Mesodermal cell (in vitro differentiated cells): ENCODE measurements around the gene ASPSCR1.
"Not testable (repeated sequence)": the region's sequence is repeated elsewhere in the genome, so short reads cannot be mapped to it uniquely, and the experiment has no call there.

Source experiments
- H3K27ac ChIP-seq: 2 replicates; pipeline ENCODE4 v1.7.0; 2013; ENCODE audit warnings: mild to moderate bottlenecking, low read depth, low read length, moderate library complexity; ENCODE audit not compliant: severe bottlenecking
- H3K36me3 ChIP-seq: 2 replicates; pipeline ENCODE4 v1.7.1; 2013; ENCODE audit warnings: mild to moderate bottlenecking, low read length, moderate library complexity; ENCODE audit not compliant: control insufficient read depth, insufficient read depth
- H3K4me1 ChIP-seq: one replicate; pipeline ENCODE4 v1.7.1; 2013; ENCODE audit warnings: mild to moderate bottlenecking, low read length; ENCODE audit not compliant: insufficient read depth, control insufficient read depth, poor library complexity, severe bottlenecking
- H3K4me3 ChIP-seq: 2 replicates; pipeline ENCODE4 v1.7.0; 2013; ENCODE audit warnings: low read length, control low read depth, mild to moderate bottlenecking; ENCODE audit not compliant: insufficient read depth, poor library complexity, severe bottlenecking; ENCODE audit errors: extremely low read depth
- H3K9me3 ChIP-seq: 2 replicates; pipeline ENCODE4 v1.7.1; 2013; ENCODE audit warnings: mild to moderate bottlenecking, low read length, moderate library complexity; ENCODE audit not compliant: control insufficient read depth
- WGBS, 2 experiments: methylation state at CpG; one replicate each; pipeline ENCODE4 v1.1.5; 2013; ENCODE audit warnings: missing lambda C conversion rate in 2 of 2; ENCODE audit not compliant: insufficient coverage in 2 of 2; 5-methylcytosine and 5-hydroxymethylcytosine counted together

ASPSCR1 gene

DNA sequence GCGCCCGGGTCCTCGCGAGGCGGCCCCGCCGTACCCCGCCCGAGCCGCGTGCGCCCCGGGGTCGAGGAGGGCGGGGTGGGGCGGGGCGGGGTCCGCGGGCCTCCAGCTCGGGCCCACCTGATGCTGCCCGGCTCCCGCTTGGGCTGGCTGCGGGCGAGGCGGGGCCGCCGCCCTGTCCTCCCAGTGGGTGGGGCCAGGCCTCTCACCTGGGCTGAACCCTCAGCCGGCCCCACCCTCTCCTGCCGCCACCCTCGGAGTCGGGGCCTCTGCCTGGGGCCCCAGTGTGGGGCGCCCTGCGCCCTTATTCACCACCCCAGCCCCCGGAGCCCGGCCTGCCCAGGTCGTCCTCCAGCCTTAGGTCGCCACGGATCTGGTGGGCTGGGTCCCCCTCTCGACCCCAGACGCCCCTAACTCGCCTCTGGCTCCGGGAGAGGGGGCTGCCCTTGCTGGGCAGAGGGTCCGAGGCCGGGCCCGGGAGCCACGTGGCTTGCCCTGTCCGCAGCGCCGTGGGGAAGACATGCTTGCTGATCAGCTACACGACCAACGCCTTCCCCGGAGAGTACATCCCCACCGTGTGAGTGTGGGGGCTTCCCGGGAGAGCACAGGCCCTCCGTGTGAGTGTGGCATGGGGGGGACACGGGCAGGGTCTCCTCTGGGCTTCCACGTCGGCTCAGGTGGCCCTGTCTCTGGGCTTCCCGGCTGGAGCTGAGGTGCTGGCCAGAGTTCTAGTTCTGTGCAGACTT lies 54.6 kb downstream of the ASPSCR1 start:
- Histone ChIP-seq H3K27ac (no peak overlapping the region), H3K4me3 (peak overlapping the region; percentile 54), H3K36me3 (peaks cover 24% of the 10 kb centered on the region), H3K4me1 (peaks cover 14% of the 10 kb centered on the region), H3K9me3 (no peaks in the 10 kb centered on the region)
- 10 to 11% methylated on average over 49 to 55 of the region's 59 CpGs for WGBS, 2 experiments

DNA sequence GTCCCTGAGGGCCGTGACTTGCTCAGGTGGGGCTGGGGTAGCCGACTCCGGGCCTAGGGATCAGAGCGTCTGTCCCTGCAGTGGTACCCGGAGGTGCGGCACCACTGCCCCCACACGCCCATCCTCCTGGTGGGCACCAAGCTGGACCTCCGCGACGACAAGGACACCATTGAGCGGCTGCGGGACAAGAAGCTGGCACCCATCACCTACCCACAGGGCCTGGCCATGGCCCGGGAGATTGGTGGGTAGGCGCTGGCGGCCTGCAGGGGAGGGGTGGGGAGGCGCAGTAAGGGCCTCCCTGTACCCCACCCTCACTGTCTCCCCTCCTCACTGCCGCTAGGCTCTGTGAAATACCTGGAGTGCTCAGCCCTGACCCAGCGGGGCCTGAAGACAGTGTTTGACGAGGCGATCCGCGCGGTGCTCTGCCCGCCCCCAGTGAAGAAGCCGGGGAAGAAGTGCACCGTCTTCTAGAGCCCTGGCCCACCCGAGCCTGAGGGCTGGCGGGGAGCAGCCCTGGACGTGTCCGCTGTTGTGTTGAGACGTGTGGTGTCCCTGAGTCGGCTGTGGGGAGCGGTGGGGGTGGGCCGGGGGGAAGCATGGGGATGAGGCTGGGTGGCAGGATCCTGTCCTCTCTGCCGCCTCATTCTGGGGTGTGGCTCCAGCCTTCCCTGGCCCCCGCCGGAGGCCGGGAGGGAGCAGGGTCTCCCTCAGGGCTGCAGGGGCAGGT lies 56.1 kb downstream of the ASPSCR1 start:
- Histone ChIP-seq H3K4me1 (peaks cover 16% of the 10 kb centered on the region), H3K4me3 (no peak overlapping the region)
- WGBS, 2 experiments, result 94 to 97% methylated on average over 20 to 29 of the region's 38 CpGs

DNA sequence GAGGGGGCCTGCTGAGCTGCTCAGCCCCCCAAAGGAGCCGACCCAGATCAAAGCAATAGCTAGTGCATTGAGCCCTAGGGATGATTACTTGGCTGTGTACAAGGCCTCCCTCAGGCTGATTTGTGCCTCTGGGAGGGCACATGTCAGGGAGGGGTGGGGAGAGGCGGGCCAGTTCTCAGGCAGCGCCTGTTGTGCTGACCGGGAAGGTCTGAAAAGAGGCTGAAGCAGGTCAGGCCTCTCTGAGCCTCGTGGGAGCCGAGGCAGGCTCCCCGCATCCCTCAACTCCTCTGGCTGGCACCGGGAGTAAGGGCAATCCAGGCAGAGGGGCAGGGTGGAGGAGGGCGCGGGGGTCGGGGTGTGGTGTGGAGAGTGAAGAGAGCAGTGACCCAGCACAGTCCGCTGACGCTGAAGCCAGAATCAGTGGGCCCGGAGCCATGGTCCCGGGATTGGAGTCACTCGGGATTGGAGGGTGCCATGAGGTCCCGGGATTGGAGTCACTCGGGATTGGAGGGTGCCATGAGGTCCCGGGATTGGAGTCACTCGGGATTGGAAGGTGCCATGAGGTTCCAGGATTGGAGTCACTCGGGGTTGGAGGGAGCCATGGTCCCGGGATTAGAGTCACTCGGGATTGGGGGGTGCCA lies 57.1 kb downstream of the ASPSCR1 start:
- Histone ChIP-seq H3K4me1 (peaks cover 16% of the 10 kb centered on the region), H3K27ac (no peak overlapping the region), H3K9me3 (no peaks in the 10 kb centered on the region), H3K4me3 (no peak overlapping the region), H3K36me3 (peaks cover 20% of the 10 kb centered on the region)
- 84 to 85% methylated on average over 19 of the region's 23 CpGs for WGBS, 2 experiments

More for the DNA sequence above, 56.1 kb downstream of the ASPSCR1 start:
- H3K36me3 ChIP-seq, result peaks cover 24% of the 10 kb centered on the region
- H3K9me3 ChIP-seq, result no peaks in the 10 kb centered on the region
- H3K27ac ChIP-seq, result no peak overlapping the region

DNA sequence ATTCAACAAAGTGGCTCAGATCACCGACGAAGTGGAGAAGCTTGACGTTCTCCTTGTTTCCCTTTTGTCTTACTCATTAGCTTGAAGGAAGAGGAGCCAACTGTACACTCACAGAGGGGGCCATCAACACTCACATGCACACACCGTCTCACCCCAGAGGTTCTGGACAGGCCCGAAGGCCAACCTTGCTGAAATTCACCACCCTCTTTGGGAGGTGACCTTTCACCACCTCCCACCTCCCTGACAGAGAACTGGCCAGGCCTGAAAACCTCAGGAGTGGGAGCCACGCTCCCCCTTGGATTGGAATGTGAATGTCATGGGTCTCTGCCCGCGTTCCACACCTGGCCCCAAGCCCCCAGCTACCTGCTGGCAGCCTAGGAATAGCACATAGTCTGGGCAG lies 58.1 kb downstream of the ASPSCR1 start:
- H3K9me3 ChIP-seq, result no peaks in the 10 kb centered on the region
- H3K27ac ChIP-seq, result no peak overlapping the region
- no peak overlapping the region for H3K4me3 ChIP-seq
- 89 to 94% methylated on average over 5 of the region's 8 CpGs for WGBS, 2 experiments
- H3K4me1 ChIP-seq, result peaks cover 16% of the 10 kb centered on the region
- H3K36me3 ChIP-seq, result peaks cover 20% of the 10 kb centered on the region

DNA sequence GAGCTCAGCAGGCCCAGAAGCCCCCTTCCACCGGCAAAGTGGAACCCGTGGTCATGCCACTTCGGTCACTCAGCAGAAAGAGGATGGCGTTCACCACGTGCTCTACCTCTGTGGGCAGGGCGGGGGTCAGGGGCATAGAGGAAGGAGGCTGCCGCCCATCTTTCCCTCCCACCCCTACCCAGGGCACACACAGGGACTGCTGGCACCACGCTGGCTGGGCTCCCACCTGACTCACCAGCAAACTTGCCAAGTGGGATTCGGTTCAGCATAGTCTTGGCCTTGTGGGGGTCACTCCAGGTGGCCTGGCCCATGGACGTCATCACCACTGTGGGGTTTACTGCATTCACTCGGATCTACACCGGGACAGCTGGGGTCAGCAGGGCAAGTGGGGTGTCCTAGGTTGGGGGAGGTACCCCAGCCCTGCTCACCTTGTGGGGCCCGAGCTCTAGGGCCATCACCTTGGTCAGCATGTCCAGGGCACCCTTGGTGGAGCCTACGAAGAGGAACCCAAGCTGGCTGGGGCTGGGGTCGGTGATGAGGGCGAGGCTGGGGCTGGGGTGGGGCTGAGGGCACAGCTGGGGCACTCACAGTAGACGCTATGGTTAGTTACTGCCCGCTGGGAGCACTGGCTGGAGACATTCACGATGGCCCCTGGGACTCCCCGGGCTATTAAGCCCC lies 58.7 kb downstream of the ASPSCR1 start:
- Histone ChIP-seq H3K36me3 (peaks cover 20% of the 10 kb centered on the region), H3K4me3 (peak overlapping the region; percentile 59), H3K4me1 (peaks cover 16% of the 10 kb centered on the region), H3K27ac (no peak overlapping the region), H3K9me3 (no peaks in the 10 kb centered on the region)
- 94 to 96% methylated on average over 13 to 18 of the region's 20 CpGs for WGBS, 2 experiments

DNA sequence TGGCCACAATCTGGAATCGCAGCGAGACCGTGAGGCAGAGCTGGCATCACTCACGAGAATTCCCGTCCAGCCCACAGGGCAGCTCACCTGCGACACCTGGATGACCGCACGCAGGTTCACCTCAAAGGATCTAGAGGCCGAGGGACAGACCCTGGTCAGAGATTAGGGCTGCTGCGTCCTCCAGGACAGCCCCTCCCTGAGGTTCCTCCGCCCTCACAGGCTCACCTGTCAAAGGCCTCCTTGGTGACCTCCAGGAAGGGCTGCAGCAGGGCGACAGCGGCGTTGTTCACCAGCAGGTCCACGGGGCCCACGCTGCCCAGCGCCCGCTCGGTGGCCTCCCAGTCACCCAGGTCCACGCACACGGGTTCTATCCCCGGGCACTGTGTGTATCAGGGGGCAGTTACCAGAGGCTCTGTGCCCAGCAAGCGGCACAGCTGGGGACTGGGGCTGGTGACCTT lies 59.2 kb downstream of the ASPSCR1 start:
- Histone ChIP-seq H3K4me3 (peak overlapping the region; percentile 59), H3K4me1 (peaks cover 16% of the 10 kb centered on the region), H3K9me3 (no peaks in the 10 kb centered on the region), H3K27ac (peak overlapping the region; percentile 51), H3K36me3 (peaks cover 20% of the 10 kb centered on the region)
- 64 to 71% methylated on average over 23 of the region's 23 CpGs for WGBS, 2 experiments

DNA sequence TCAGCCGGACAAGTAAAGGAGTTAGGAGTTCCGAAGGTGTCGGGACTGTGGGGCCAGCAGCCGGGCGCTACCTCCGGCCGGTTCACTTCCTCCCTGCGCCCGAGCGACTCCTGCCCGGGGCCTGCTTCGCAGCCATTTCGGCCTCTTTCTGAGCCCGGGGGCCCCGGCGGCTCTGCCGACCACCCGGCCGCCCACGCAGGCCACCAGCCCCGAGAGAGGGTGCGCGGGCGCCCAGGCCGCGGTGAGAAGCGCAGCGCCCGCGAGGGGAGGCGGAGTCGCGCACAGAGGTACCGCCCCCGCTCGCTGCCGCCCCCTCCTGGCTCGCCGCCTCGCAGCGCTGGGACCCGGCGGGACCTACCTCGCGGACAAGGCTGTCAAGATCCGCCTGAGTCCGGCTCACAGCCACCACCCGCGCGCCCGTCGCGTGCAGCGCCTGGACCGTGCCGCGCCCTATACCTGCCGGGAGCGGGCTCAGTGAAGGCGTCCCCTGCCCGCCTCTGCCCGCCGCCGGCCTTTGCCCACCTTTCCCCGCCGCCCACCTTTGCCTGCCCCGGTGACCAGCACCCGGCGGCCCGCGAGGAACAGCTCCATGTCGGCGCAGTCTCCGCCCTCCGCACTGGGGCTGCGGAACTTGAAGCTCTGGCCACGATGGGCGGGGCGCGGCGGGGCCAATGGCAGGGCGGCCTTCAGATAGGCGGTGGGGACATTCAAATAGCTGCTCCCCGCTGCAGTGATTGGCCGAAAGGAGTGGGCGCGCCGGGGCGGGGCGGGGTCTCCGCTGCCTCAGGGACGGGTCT lies 59.9 kb downstream of the ASPSCR1 start, which contains the start of gene DCXR:
Gene DCXR, minus strand, starts transcription at position 606 of the 797 bp plus-strand sequence. Its CDS starts 15 bp downstream, at position 591.
- peaks cover 20% of the 10 kb centered on the region for H3K36me3 ChIP-seq
- H3K27ac ChIP-seq, result peak within 1 kb of the TSS; percentile 87
- WGBS, 2 experiments, result 0 to 1% methylated on average over 64 to 71 of the region's 92 CpGs
- H3K4me3 ChIP-seq, result peak within 1 kb of the TSS; percentile 59
- H3K4me1 ChIP-seq, result peaks cover 16% of the 10 kb centered on the region
- H3K9me3 ChIP-seq, result no peaks in the 10 kb centered on the region

DNA sequence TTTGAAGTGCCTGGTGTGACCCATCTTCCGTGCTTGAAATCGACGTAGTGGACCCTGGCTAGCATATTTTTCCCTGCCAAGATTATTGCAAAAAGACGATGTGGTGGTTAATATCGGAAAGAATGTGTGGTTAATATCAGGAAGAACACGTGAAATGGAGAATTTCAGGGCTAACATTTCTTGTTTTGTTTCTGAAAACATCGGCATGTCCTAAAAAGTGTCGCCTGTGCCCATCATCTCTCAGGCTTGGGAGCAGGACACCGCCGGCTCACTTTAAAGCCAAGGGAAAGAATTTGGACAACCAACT lies 60.4 kb downstream of the ASPSCR1 start:
- peak overlapping the region; percentile 59 for H3K4me3 ChIP-seq
- peaks cover 10% of the 10 kb centered on the region for H3K4me1 ChIP-seq
- H3K27ac ChIP-seq, result peak overlapping the region; percentile 31
- no peaks in the 10 kb centered on the region for H3K9me3 ChIP-seq
- WGBS, 2 experiments, result 31 to 37% methylated on average over 8 to 10 of the region's 10 CpGs
- peaks cover 20% of the 10 kb centered on the region for H3K36me3 ChIP-seq

DNA sequence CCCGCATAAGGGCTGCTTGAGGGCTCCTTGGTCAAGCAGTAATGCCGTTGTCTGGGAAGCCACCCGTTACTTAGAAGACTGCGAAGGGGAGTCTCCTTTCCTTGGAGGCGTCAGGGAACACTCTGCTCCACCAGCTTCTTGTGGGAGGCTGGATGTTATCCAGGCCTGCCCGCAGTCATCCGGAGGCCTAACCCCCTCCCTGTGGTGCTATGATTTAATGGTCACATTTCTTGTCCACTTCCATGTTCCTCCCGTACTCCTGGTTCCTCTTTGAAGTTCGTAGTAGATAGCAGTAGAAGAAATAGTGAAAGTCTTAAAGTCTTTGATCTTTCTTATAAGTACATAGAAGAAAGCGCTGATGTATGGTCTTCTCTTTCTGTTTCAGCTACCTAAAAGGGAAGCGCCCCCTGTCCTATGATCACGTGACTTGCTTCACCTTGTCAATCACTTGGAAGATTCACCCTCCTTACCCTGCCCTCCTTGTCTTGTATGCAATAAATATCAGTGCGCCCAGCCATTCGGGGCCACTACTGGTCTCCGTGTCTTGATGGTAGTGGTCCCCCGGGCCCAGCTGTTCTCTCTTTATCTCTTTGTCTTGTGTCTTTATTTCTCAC lies 61.5 kb downstream of the ASPSCR1 start:
- H3K4me3 ChIP-seq, H3K27ac ChIP-seq, H3K9me3 ChIP-seq, H3K4me1 ChIP-seq: not testable (repeated sequence)
- H3K36me3 ChIP-seq, result peaks cover 13% of the 10 kb centered on the region
- WGBS, 2 experiments, result 94 to 98% methylated on average over 9 to 12 of the region's 16 CpGs
